ENCODE measurements around the gene ANO1.

DNA sequence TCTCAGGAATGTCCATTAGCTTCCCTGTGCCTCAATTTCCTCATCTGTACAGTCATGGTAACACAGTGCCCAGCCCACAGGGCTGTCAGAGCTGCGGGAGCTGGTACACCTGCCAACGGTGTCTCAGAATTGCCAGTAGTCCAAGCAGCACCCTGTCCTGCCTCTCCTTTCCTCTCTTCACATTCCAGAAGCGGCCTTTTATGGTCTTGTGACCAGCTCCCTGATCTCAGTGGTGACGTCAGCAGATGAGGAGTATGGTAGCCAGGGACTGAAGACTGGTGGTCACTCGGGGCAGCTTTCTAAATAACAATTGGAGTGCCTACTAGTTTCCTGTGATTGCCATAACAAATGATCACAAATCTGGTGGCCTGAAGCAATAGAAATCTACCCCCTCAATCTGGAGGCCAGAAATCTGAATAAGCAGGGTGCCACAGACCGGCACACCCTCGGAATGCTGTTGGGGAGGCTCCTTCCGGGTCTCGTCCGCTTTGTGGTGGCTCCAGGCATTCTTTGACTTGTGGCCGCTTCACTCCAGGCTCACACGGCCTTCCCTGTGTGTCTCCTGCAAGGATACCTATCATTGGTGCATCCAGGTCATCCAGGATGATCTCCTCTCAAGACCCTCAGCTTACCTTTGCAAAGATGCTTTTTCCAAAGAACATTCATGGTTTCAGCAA is 127.1 kb downstream of the ANO1 start:
- TF ChIP-seq, protein P1, sequence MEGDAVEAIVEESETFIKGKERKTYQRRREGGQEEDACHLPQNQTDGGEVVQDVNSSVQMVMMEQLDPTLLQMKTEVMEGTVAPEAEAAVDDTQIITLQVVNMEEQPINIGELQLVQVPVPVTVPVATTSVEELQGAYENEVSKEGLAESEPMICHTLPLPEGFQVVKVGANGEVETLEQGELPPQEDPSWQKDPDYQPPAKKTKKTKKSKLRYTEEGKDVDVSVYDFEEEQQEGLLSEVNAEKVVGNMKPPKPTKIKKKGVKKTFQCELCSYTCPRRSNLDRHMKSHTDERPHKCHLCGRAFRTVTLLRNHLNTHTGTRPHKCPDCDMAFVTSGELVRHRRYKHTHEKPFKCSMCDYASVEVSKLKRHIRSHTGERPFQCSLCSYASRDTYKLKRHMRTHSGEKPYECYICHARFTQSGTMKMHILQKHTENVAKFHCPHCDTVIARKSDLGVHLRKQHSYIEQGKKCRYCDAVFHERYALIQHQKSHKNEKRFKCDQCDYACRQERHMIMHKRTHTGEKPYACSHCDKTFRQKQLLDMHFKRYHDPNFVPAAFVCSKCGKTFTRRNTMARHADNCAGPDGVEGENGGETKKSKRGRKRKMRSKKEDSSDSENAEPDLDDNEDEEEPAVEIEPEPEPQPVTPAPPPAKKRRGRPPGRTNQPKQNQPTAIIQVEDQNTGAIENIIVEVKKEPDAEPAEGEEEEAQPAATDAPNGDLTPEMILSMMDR (IDR thresholded peaks at IDR 0.05) = no peak
- no peak for TF ChIP-seq POLR2A (IDR thresholded peaks at IDR 0.05)
